Measurements from ENCODE around the gene STX19.
"Not testable (repeated sequence)": the region's sequence is repeated elsewhere in the genome, so short reads cannot be mapped to it uniquely, and the experiment has no call there.

STX19 gene

GRCh38 chr3:94050546-94050945 is 22.1 kb upstream of the STX19 start:
- no peak for FAIRE-seq
- DNase-seq (ENCODE audit: insufficient read length, low spot score), result no peak
- TF ChIP-seq CTCF (IDR thresholded peaks at IDR 0.05; ENCODE audit: insufficient read depth, missing control alignments), result no peak

- DNase-seq (ENCODE audit: insufficient read length, low spot score) (no peak), FAIRE-seq (no peak)
- TF ChIP-seq CTCF (IDR thresholded peaks at IDR 0.05; ENCODE audit: insufficient read depth, missing control alignments), result no peak
Measured at GRCh38 chr3:94049267-94049666, 20.9 kb upstream of the STX19 start.

GRCh38 chr3:94046533-94046932 is 18.1 kb upstream of the STX19 start:
- FAIRE-seq (no peak), DNase-seq (ENCODE audit: insufficient read length, low spot score) (no peak)

GRCh38 chr3:94044100-94044936 is 15.9 kb upstream of the STX19 start:
- not testable (repeated sequence) for FAIRE-seq; DNase-seq (ENCODE audit: insufficient read length, low spot score)

More at GRCh38 chr3:94046533-94046932, 18.1 kb upstream of the STX19 start:
- TF ChIP-seq CTCF (IDR thresholded peaks at IDR 0.05; ENCODE audit: insufficient read depth, missing control alignments), result no peak

- FAIRE-seq, result no peak
- DNase-seq (ENCODE audit: insufficient read length, low spot score), result no peak
- TF ChIP-seq CTCF (IDR thresholded peaks at IDR 0.05; ENCODE audit: insufficient read depth, missing control alignments), result no peak
Measured at GRCh38 chr3:94043285-94043684, 14.9 kb upstream of the STX19 start.

- TF ChIP-seq CTCF (IDR thresholded peaks at IDR 0.05; ENCODE audit: insufficient read depth, missing control alignments), result peak; percentile 30
- no peak for FAIRE-seq
- no peak for DNase-seq (ENCODE audit: insufficient read length, low spot score)
Measured at GRCh38 chr3:94036909-94037507, 8.6 kb upstream of the STX19 start.

GRCh38 chr3:94026623-94027022 is 1.8 kb downstream of the STX19 start:
- DNase-seq (ENCODE audit: insufficient read length, low spot score) (no peak), FAIRE-seq (no peak)
- TF ChIP-seq CTCF (IDR thresholded peaks at IDR 0.05; ENCODE audit: insufficient read depth, missing control alignments), result no peak
